HepG2 (cell line): ENCODE data around the gene ABHD12. TPM values are rescaled to one million over a fixed set of nuclear protein-coding genes. Genes with fewer than 3 reads are reported as not detected.

Experiments
- CEBPG ChIP-seq: IDR thresholded peaks from 2 replicates; pipeline ENCODE4 v1.6.1; 2016
- E2F1 ChIP-seq: sonication (generic); formaldehyde crosslinking; IDR thresholded peaks from 2 replicates; pipeline ENCODE4 v1.5.0; 2020; ENCODE audit warnings: missing genetic modification reagents
- FOXP1 ChIP-seq, 2 experiments: fragments of 450-650 bp in 1 of 2; IDR thresholded peaks; 2 replicates each; pipeline ENCODE4 v1.6.1; 2017 to 2018; ENCODE audit warnings: antibody characterized with exemption in 1 of 2
- MTF2 ChIP-seq: sonication (generic); formaldehyde crosslinking; IDR thresholded peaks from 2 replicates; pipeline ENCODE4 v1.5.0; 2020; ENCODE audit warnings: missing genetic modification reagents, borderline replicate concordance
- NR2F2 ChIP-seq: IDR thresholded peaks from 2 replicates; pipeline ENCODE4 v1.6.1; 2012; ENCODE audit warnings: low read depth, inconsistent platforms, borderline replicate concordance
- SIN3A ChIP-seq: IDR thresholded peaks from 2 replicates; pipeline ENCODE4 v1.6.1; 2011; ENCODE audit warnings: low read depth, mild to moderate bottlenecking, control low read depth, low read length, borderline replicate concordance
- SNAPC4 ChIP-seq: sonication (generic); formaldehyde crosslinking; IDR thresholded peaks from 2 replicates; pipeline ENCODE4 v1.4.0; 2020; ENCODE audit warnings: mild to moderate bottlenecking, missing genetic modification reagents
- STAG1 ChIP-seq: sonication (generic); formaldehyde crosslinking; IDR thresholded peaks from 2 replicates; pipeline ENCODE4 v1.4.0; 2020; ENCODE audit warnings: missing genetic modification reagents
- TCF7 ChIP-seq: sonication (generic); IDR thresholded peaks from 2 replicates; pipeline ENCODE4 v1.6.1; 2016; ENCODE audit warnings: antibody characterized with exemption, low read depth
- THAP7 ChIP-seq: sonication (generic); formaldehyde crosslinking; IDR thresholded peaks from 2 replicates; pipeline ENCODE4 v1.8.1; 2023; ENCODE audit warnings: mild to moderate bottlenecking, missing genetic modification reagents
- U2AF2 ChIP-seq: fragments of 200-400 bp; formaldehyde crosslinking; IDR thresholded peaks from 2 replicates; pipeline ENCODE4 v1.6.1; 2017; ENCODE audit warnings: low read depth, mild to moderate bottlenecking, low read length
- ZBTB26 ChIP-seq: IDR thresholded peaks from 2 replicates; pipeline ENCODE4 v1.6.1; 2016; ENCODE audit warnings: missing compliant biosample characterization, missing genetic modification reagents, borderline replicate concordance
- ZEB1 ChIP-seq: IDR thresholded peaks from 2 replicates; pipeline ENCODE4 v1.6.1; 2012; ENCODE audit warnings: mild to moderate bottlenecking, low read depth, inconsistent platforms; ENCODE audit not compliant: insufficient replicate concordance
- ZNF383 ChIP-seq: sonication (generic); formaldehyde crosslinking; IDR thresholded peaks from 2 replicates; pipeline ENCODE4 v1.4.0; 2020; ENCODE audit warnings: missing genetic modification reagents, mild to moderate bottlenecking, borderline replicate concordance
- polyA plus RNA-seq, 8 experiments: library from polyadenylated mRNA; depleted of rRNA in 3 of 8; stranded (reverse) in 7 of 8; unstranded in 1 of 8; fragments of >200 nt; fragmentation: Illumina TruSeq in 4 of 8; extraction: Trizol in 4 of 8; gene quantifications; 2 replicates each; pipeline versions ENCODE4 v1.2.1 to v1.2.3, GENCODE V29; 2011 to 2016; ENCODE audit warnings: low read depth in 4 of 8, missing spikeins in 1 of 8, mixed read lengths in 1 of 8; ENCODE audit not compliant: insufficient read depth in 1 of 8
- total RNA-seq, 5 experiments: library from RNA; depleted of rRNA; stranded (reverse); fragments of >200 nt; fragmentation: Illumina TruSeq; extraction: Trizol; gene quantifications; 2 replicates each; pipeline ENCODE4 v1.2.3, GENCODE V29; 2016; ENCODE audit warnings: low read depth in 1 of 5
- TF ChIP-seq, protein P1 (sequence below): fragments of 450-650 bp; IDR thresholded peaks from 2 replicates; pipeline ENCODE4 v1.6.1; 2017; ENCODE audit warnings: mild to moderate bottlenecking
- TF ChIP-seq, protein P2 (sequence below): IDR thresholded peaks from 2 replicates; pipeline ENCODE4 v1.6.1; 2016; ENCODE audit warnings: low read depth

ABHD12 gene
- total and polyA plus RNA-seq, 2 of the 13 experiments (the other 11 are each of a cell fraction or from before 2014, with no cell fraction given): 23.5 to 72.1 TPM

GRCh38 chr20:25399037-25399430 is 8.4 kb upstream of the ABHD12 start (continued):
- TF ChIP-seq, protein P1, sequence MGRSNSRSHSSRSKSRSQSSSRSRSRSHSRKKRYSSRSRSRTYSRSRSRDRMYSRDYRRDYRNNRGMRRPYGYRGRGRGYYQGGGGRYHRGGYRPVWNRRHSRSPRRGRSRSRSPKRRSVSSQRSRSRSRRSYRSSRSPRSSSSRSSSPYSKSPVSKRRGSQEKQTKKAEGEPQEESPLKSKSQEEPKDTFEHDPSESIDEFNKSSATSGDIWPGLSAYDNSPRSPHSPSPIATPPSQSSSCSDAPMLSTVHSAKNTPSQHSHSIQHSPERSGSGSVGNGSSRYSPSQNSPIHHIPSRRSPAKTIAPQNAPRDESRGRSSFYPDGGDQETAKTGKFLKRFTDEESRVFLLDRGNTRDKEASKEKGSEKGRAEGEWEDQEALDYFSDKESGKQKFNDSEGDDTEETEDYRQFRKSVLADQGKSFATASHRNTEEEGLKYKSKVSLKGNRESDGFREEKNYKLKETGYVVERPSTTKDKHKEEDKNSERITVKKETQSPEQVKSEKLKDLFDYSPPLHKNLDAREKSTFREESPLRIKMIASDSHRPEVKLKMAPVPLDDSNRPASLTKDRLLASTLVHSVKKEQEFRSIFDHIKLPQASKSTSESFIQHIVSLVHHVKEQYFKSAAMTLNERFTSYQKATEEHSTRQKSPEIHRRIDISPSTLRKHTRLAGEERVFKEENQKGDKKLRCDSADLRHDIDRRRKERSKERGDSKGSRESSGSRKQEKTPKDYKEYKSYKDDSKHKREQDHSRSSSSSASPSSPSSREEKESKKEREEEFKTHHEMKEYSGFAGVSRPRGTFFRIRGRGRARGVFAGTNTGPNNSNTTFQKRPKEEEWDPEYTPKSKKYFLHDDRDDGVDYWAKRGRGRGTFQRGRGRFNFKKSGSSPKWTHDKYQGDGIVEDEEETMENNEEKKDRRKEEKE: no peak
- TF ChIP-seq THAP7 (CRISPR knock-in tag) (no peak), ZEB1 (peak; percentile 12), CEBPG (CRISPR knock-in tag) (no peak), SIN3A (no peak), NR2F2 (peak; percentile 17; the same call in 1 of the 2 replicates), ZBTB26 (CRISPR knock-in tag) (no peak), U2AF2 (no peak), STAG1 (CRISPR knock-in tag) (peak; percentile 94), MTF2 (CRISPR knock-in tag) (no peak), SNAPC4 (CRISPR knock-in tag) (no peak), E2F1 (CRISPR knock-in tag) (no peak), ZNF383 (CRISPR knock-in tag) (no peak), FOXP1 (IDR thresholded peaks at IDR 0.05) (no peak), FOXP1 (CRISPR knock-in tag; IDR thresholded peaks at IDR 0.05) (no peak), TCF7 (no peak)
- TF ChIP-seq, protein P2, sequence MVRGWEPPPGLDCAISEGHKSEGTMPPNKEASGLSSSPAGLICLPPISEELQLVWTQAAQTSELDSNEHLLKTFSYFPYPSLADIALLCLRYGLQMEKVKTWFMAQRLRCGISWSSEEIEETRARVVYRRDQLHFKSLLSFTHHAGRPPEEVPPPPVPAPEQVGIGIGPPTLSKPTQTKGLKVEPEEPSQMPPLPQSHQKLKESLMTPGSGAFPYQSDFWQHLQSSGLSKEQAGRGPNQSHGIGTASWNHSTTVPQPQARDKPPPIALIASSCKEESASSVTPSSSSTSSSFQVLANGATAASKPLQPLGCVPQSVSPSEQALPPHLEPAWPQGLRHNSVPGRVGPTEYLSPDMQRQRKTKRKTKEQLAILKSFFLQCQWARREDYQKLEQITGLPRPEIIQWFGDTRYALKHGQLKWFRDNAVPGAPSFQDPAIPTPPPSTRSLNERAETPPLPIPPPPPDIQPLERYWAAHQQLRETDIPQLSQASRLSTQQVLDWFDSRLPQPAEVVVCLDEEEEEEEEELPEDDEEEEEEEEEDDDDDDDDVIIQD (CRISPR knock-in tag): 0 out of 2 replicates have a peak, but pooled peaks have one; percentile 17
